Mesendoderm (in vitro differentiated cells): ENCODE data around the gene ADGRD1.

Experiments
- DNase-seq: peaks from one replicate; pipeline ENCODE4 v3.0.0; 2013
- H2AK5ac ChIP-seq: 2 replicates; pipeline ENCODE4 v1.6.1; 2013; ENCODE audit warnings: low read length, inconsistent platforms
- H2BK120ac ChIP-seq: 2 replicates; pipeline ENCODE4 v1.6.1; 2013; ENCODE audit warnings: low read depth, mild to moderate bottlenecking, low read length, moderate library complexity, mixed read lengths
- H2BK15ac ChIP-seq: replicated peaks from 2 replicates; pipeline ENCODE4 v1.6.1; 2013; ENCODE audit warnings: low read depth, mild to moderate bottlenecking, moderate library complexity
- H2BK5ac ChIP-seq: 2 replicates; pipeline ENCODE4 v1.6.1; 2013; ENCODE audit warnings: low read length, inconsistent platforms
- H3K18ac ChIP-seq: 2 replicates; pipeline ENCODE4 v1.6.1; 2013; ENCODE audit warnings: mild to moderate bottlenecking, low read length, mixed read lengths
- H3K23ac ChIP-seq: one replicate; pipeline ENCODE4 v1.6.1; 2013; ENCODE audit warnings: low read length
- H3K27ac ChIP-seq: 2 replicates; pipeline ENCODE4 v1.5.1; 2013; ENCODE audit warnings: low read depth, mild to moderate bottlenecking, inconsistent platforms, low read length, moderate library complexity
- H3K27me3 ChIP-seq: 2 replicates; pipeline ENCODE4 v1.6.1; 2013; ENCODE audit warnings: low read length, control low read depth, mild to moderate bottlenecking, inconsistent platforms; ENCODE audit not compliant: insufficient read depth, poor library complexity
- H3K36me3 ChIP-seq: 2 replicates; pipeline ENCODE4 v1.6.1; 2013; ENCODE audit warnings: low read length, inconsistent platforms; ENCODE audit not compliant: control insufficient read depth, insufficient read depth
- H3K4ac ChIP-seq: one replicate; pipeline ENCODE4 v1.6.1; 2013; ENCODE audit warnings: low read depth, mild to moderate bottlenecking, low read length, moderate library complexity
- H3K4me1 ChIP-seq: 2 replicates; pipeline ENCODE4 v1.6.1; 2013; ENCODE audit warnings: low read depth, low read length, inconsistent platforms; ENCODE audit not compliant: control insufficient read depth
- H3K4me2 ChIP-seq: 2 replicates; pipeline ENCODE4 v1.6.1; 2013; ENCODE audit warnings: low read length
- H3K4me3 ChIP-seq: 2 replicates; pipeline ENCODE4 v1.5.1; 2013; ENCODE audit warnings: mild to moderate bottlenecking, low read length
- H3K56ac ChIP-seq: one replicate; pipeline ENCODE4 v1.6.1; 2013; ENCODE audit warnings: low read length
- H3K79me1 ChIP-seq: 2 replicates; pipeline ENCODE4 v1.6.1; 2013; ENCODE audit warnings: low read length, inconsistent platforms
- H3K79me2 ChIP-seq: 2 replicates; pipeline ENCODE4 v1.6.1; 2013; ENCODE audit warnings: mild to moderate bottlenecking, low read length; ENCODE audit not compliant: control insufficient read depth, insufficient read depth
- H3K9ac ChIP-seq: 2 replicates; pipeline ENCODE4 v1.6.1; 2013; ENCODE audit warnings: low read length, inconsistent platforms
- H4K5ac ChIP-seq: one replicate; pipeline ENCODE4 v1.6.1; 2013; ENCODE audit warnings: low read length
- H4K8ac ChIP-seq: one replicate; pipeline ENCODE4 v1.6.1; 2013; ENCODE audit warnings: low read depth, mild to moderate bottlenecking, control low read depth, low read length, moderate library complexity
- WGBS: extraction: QIAGEN DNeasy Blood & Tissue Kit; methylation state at CpG from one replicate; pipeline ENCODE4 v1.1.7; 2013; ENCODE audit warnings: low lambda C conversion rate, missing lambda C conversion rate; ENCODE audit not compliant: insufficient coverage; ENCODE audit errors: extremely low coverage; 5-methylcytosine and 5-hydroxymethylcytosine counted together

ADGRD1 gene

GRCh38 chr12:130916241-130916911 is 37.3 kb upstream of the ADGRD1 start:
- Histone ChIP-seq H4K8ac (no peak overlapping the region), H2AK5ac (no peak overlapping the region), H2BK5ac (no peak overlapping the region), H3K27me3 (no peaks in the 10 kb centered on the region), H3K56ac (no peak overlapping the region), H3K79me1 (no peaks in the 10 kb centered on the region), H3K4me2 (no peak overlapping the region), H3K23ac (no peak overlapping the region), H3K36me3 (no peaks in the 10 kb centered on the region), H3K4me3 (no peak overlapping the region), H3K18ac (no peak overlapping the region), H3K9ac (peak overlapping the region; percentile 5), H2BK15ac (no peak overlapping the region), H3K4me1 (no peaks in the 10 kb centered on the region), H3K27ac (no peak overlapping the region), H4K5ac (no peak overlapping the region), H3K4ac (no peak overlapping the region), H3K79me2 (no peaks in the 10 kb centered on the region), H2BK120ac (no peak overlapping the region)
- peak; percentile 66 for DNase-seq
- WGBS = no CpG with 5 or more reads among the region's 37 CpGs

DNA sequence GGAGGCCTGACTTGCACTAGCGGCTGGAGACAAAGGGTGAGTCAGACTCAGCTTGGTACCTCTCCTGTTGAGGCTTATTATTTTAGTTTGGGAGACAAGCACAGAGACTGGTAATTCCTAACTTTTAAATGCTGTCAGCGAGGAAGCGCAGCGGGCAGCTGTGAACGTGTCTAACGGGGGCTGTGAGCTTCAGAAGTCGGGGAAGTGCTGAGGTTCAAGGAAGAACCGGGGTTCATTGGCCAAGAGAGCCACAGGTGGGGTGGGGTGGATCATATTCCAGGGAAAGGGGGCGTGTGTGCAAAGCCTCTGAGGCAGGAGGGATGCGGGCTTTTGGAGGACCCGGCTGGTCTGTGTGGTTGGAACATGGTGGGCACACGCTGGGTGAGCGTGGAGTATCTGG is 36.1 kb upstream of the ADGRD1 start:
- Histone ChIP-seq H3K27ac (no peak overlapping the region), H3K36me3 (no peaks in the 10 kb centered on the region), H2BK15ac (no peak overlapping the region), H4K8ac (no peak overlapping the region), H3K79me2 (no peaks in the 10 kb centered on the region), H3K4me3 (no peak overlapping the region), H2BK5ac (no peak overlapping the region), H3K4me2 (no peak overlapping the region), H3K9ac (no peak overlapping the region), H3K4ac (no peak overlapping the region), H3K23ac (no peak overlapping the region), H2BK120ac (no peak overlapping the region), H3K18ac (no peak overlapping the region), H2AK5ac (no peak overlapping the region), H3K79me1 (no peaks in the 10 kb centered on the region), H3K4me1 (no peaks in the 10 kb centered on the region), H3K56ac (no peak overlapping the region), H4K5ac (no peak overlapping the region), H3K27me3 (no peaks in the 10 kb centered on the region)
- DNase-seq = no peak
- no CpG with 5 or more reads among the region's 13 CpGs for WGBS

DNA sequence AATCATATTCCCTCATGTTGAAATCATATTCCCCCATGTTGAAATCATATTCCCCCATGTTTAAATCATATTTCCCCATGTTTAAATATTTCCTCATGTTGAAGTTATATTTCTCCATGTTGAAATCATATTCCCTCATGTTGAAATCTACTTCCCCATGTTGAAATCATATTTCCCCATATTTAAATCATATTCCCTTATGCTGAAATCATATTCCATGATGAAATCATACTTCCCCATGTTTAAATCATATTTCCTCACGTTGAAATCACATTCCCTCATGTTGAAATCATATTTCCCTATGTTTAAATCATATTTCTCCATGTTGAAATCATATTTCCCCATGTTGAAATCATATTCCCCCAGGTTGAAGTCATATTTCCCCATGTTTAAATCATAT is 34.6 kb upstream of the ADGRD1 start:
- no peak overlapping the region for H2BK5ac ChIP-seq
- no peaks in the 10 kb centered on the region for H3K79me2 ChIP-seq
- no peak overlapping the region for H3K4me2 ChIP-seq
- no peak for DNase-seq
- WGBS = 80% methylated on average over 1 of the region's 1 CpG
- no peaks in the 10 kb centered on the region for H3K79me1 ChIP-seq
- no peak overlapping the region for H2BK120ac ChIP-seq
- no peak overlapping the region for H4K8ac ChIP-seq
- no peak overlapping the region for H3K9ac ChIP-seq
- H2BK15ac ChIP-seq = no peak overlapping the region
- no peak overlapping the region for H3K27ac ChIP-seq
- no peak overlapping the region for H2AK5ac ChIP-seq
- H4K5ac ChIP-seq = no peak overlapping the region
- no peaks in the 10 kb centered on the region for H3K36me3 ChIP-seq
- no peak overlapping the region for H3K23ac ChIP-seq
- no peak overlapping the region for H3K4ac ChIP-seq
- H3K27me3 ChIP-seq = no peaks in the 10 kb centered on the region
- H3K56ac ChIP-seq = no peak overlapping the region
- H3K4me3 ChIP-seq = no peak overlapping the region
- no peak overlapping the region for H3K18ac ChIP-seq
- no peaks in the 10 kb centered on the region for H3K4me1 ChIP-seq

DNA sequence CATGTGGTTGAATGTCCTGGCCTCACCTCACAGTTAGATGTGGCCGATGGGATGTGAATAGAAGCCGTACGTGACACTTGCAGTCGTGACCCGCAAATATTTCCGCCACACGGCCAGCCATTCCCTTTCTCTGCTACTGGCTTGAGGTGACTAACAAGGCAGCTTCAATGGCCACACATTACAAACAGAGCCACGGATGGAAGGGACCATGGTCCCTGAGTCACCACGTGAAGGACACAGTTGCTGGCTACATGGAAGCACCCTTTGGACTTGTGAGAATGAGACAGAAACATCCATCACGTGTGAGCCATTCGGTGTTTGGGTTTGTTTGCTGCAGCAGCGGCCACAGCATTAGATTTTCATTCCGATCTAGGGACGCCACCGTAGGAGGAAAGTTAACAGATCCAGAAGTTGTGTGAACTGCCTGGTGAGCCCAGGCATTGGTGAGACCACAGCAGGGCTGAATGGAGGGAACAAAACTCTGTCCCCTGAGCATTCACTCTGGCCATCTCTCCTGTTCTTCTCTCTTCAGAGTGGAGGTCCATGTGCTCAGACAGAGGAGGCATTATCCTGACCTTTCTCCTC is 33.5 kb upstream of the ADGRD1 start:
- peak; percentile 11 for DNase-seq
- no peak overlapping the region for H3K27ac ChIP-seq
- H3K4ac ChIP-seq = no peak overlapping the region
- no peak overlapping the region for H3K56ac ChIP-seq
- no peak overlapping the region for H2AK5ac ChIP-seq
- no peak overlapping the region for H2BK120ac ChIP-seq
- no peak overlapping the region for H4K5ac ChIP-seq
- no peaks in the 10 kb centered on the region for H3K36me3 ChIP-seq
- no peaks in the 10 kb centered on the region for H3K79me2 ChIP-seq
- no peak overlapping the region for H3K9ac ChIP-seq
- H2BK15ac ChIP-seq = no peak overlapping the region
- H2BK5ac ChIP-seq = no peak overlapping the region
- no peak overlapping the region for H3K4me3 ChIP-seq
- no peak overlapping the region for H4K8ac ChIP-seq
- no CpG with 5 or more reads among the region's 15 CpGs for WGBS
- no peak overlapping the region for H3K23ac ChIP-seq
- no peaks in the 10 kb centered on the region for H3K4me1 ChIP-seq
- H3K4me2 ChIP-seq = no peak overlapping the region
- H3K79me1 ChIP-seq = no peaks in the 10 kb centered on the region
- H3K27me3 ChIP-seq = no peaks in the 10 kb centered on the region
- H3K18ac ChIP-seq = no peak overlapping the region

DNA sequence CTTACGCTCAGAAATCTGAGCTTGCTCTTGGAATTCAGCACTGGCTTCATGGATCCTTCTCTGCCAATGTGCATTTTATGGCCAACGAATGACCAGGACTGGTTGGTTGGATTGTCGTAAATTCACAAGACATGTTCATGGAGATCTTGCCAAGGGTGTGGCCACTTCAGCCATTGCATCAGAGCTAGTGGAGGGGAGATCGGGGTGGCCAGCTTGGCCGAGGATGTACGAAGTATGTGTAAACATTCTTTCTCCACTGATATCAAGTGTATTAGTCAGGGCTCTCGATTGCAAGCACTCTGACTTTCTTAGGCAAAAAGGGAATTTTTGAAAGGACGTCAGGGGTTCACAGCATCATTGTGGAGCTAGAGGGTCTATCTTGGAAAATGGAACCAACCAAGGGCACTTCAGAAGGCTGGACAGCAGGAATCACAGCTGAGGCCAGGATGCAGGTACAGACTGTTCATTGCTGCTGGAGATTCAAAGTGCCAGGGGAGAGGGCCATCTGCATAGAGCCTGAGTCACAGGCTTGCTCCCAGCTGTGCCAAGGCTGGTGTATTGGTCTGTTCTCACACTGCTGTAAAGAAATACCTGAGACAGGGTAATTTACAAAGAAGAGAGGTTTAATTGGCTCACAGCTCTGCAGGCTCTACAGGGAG is 32.9 kb upstream of the ADGRD1 start:
- no CpG with 5 or more reads among the region's 8 CpGs for WGBS
- no peak for DNase-seq
- Histone ChIP-seq H3K27ac (no peak overlapping the region), H3K23ac (no peak overlapping the region), H2AK5ac (no peak overlapping the region), H3K4me3 (no peak overlapping the region), H3K27me3 (no peaks in the 10 kb centered on the region), H3K18ac (no peak overlapping the region), H3K56ac (no peak overlapping the region), H3K79me1 (no peaks in the 10 kb centered on the region), H3K4me1 (no peaks in the 10 kb centered on the region), H3K9ac (no peak overlapping the region), H3K36me3 (no peaks in the 10 kb centered on the region), H2BK120ac (no peak overlapping the region), H4K5ac (no peak overlapping the region), H3K79me2 (no peaks in the 10 kb centered on the region), H4K8ac (no peak overlapping the region), H2BK15ac (no peak overlapping the region), H3K4me2 (no peak overlapping the region), H3K4ac (no peak overlapping the region), H2BK5ac (no peak overlapping the region)
